HG02943 (cell line): Measurements from ENCODE around the gene CACNA1B.

Experiments used
- ATAC-seq: cut with Tn5 transposase; IDR thresholded peaks from one replicate; pipeline ENCODE4 v1.9.1; 2021; ENCODE audit warnings: mild to moderate bottlenecking, low read depth, moderate library complexity; ENCODE audit not compliant: unreplicated experiment

CACNA1B gene

GRCh38 chr9:138066049-138066448 is 188.5 kb downstream of the CACNA1B start:
- ATAC-seq = no peak

- no peak for ATAC-seq
Observed at GRCh38 chr9:138067613-138068367, 190.2 kb downstream of the CACNA1B start.

GRCh38 chr9:138068601-138069035 is 191.0 kb downstream of the CACNA1B start:
- no peak for ATAC-seq

GRCh38 chr9:138069731-138070456 is 192.3 kb downstream of the CACNA1B start:
- no peak for ATAC-seq

- no peak for ATAC-seq
Observed at GRCh38 chr9:138070815-138071214, 193.2 kb downstream of the CACNA1B start.

- no peak for ATAC-seq
Observed at GRCh38 chr9:138071292-138071691, 193.7 kb downstream of the CACNA1B start.

GRCh38 chr9:138071731-138072130 is 194.1 kb downstream of the CACNA1B start:
- ATAC-seq = no peak

- ATAC-seq = no peak
Observed at GRCh38 chr9:138072161-138072842, 194.7 kb downstream of the CACNA1B start.

- no peak for ATAC-seq
Observed at GRCh38 chr9:138072897-138073296, 195.3 kb downstream of the CACNA1B start.

- ATAC-seq = no peak
Observed at GRCh38 chr9:138073408-138073807, 195.8 kb downstream of the CACNA1B start.

- no peak for ATAC-seq
Observed at GRCh38 chr9:138073808-138074207, 196.2 kb downstream of the CACNA1B start.

GRCh38 chr9:138074516-138074915 is 196.9 kb downstream of the CACNA1B start:
- ATAC-seq = no peak

- no peak for ATAC-seq
Observed at GRCh38 chr9:138075496-138075895, 197.9 kb downstream of the CACNA1B start.

- ATAC-seq = no peak
Observed at GRCh38 chr9:138075961-138076649, 198.5 kb downstream of the CACNA1B start.

- ATAC-seq = no peak
Observed at GRCh38 chr9:138076650-138077009, 199.0 kb downstream of the CACNA1B start.

- ATAC-seq = no peak
Observed at GRCh38 chr9:138077126-138077525, 199.5 kb downstream of the CACNA1B start.

GRCh38 chr9:138077898-138078540 is 200.4 kb downstream of the CACNA1B start:
- ATAC-seq = no peak

GRCh38 chr9:138078846-138079245 is 201.3 kb downstream of the CACNA1B start:
- no peak for ATAC-seq

- ATAC-seq = no peak
Observed at GRCh38 chr9:138080979-138081378, 203.4 kb downstream of the CACNA1B start.

GRCh38 chr9:138082918-138083636 is 205.5 kb downstream of the CACNA1B start:
- no peak for ATAC-seq
